Activated naive CD8-positive, alpha-beta T cell treated with anti-CD3 and anti-CD28 coated beads, Interleukin-2, amount 50 U/mL, for 24 hours (primary cell): ENCODE results near the gene SNX7.

Experiments
- ATAC-seq: fragments of 150-1000 bp; cut with Tn5 transposase; one replicate; pipeline ENCODE4 v1.10.0; 2021
- DNase-seq: peaks from one replicate; pipeline ENCODE4 v3.0.0; 2021
- H3K27ac Mint-ChIP-seq: one replicate; pipeline ENCODE4 v1.8.0; 2021; ENCODE audit warnings: mild to moderate bottlenecking, mixed read lengths
- H3K27me3 Mint-ChIP-seq: one replicate; pipeline ENCODE4 v1.8.0; 2021; ENCODE audit warnings: mixed read lengths
- H3K36me3 Mint-ChIP-seq: one replicate; pipeline ENCODE4 v1.8.0; 2021; ENCODE audit warnings: low read depth, mixed read lengths
- H3K4me1 Mint-ChIP-seq: one replicate; pipeline ENCODE4 v1.8.0; 2021; ENCODE audit warnings: mixed read lengths
- H3K4me3 Mint-ChIP-seq: one replicate; pipeline ENCODE4 v1.8.0; 2021; ENCODE audit warnings: mild to moderate bottlenecking, moderate library complexity, mixed read lengths
- H3K9me3 Mint-ChIP-seq: one replicate; pipeline ENCODE4 v1.8.0; 2021; ENCODE audit warnings: mixed read lengths

SNX7 gene

GRCh38 chr1:98675282-98675681, 13.8 kb downstream of the SNX7 start:
- Mint-ChIP-seq H3K27ac (no peak overlapping the region), H3K36me3 (no peaks in the 10 kb centered on the region), H3K4me1 (no peaks in the 10 kb centered on the region), H3K27me3 (peaks cover 3% of the 10 kb centered on the region), H3K4me3 (no peak overlapping the region), H3K9me3 (no peaks in the 10 kb centered on the region)
- DNase-seq (no peak), ATAC-seq (no peak)

GRCh38 chr1:98677288-98677687, 15.8 kb downstream of the SNX7 start:
- Mint-ChIP-seq H3K4me1 (no peaks in the 10 kb centered on the region), H3K4me3 (no peak overlapping the region), H3K9me3 (no peaks in the 10 kb centered on the region), H3K27ac (no peak overlapping the region), H3K36me3 (no peaks in the 10 kb centered on the region), H3K27me3 (peaks cover 3% of the 10 kb centered on the region)
- DNase-seq (no peak), ATAC-seq (no peak)

- no peak for DNase-seq
- Mint-ChIP-seq H3K9me3 (no peaks in the 10 kb centered on the region), H3K27me3 (no peaks in the 10 kb centered on the region), H3K4me3 (no peak overlapping the region), H3K36me3 (no peaks in the 10 kb centered on the region), H3K27ac (no peak overlapping the region), H3K4me1 (no peaks in the 10 kb centered on the region)
- no peak for ATAC-seq
Measured at GRCh38 chr1:98681812-98682211, 20.3 kb downstream of the SNX7 start.

GRCh38 chr1:98688110-98688739, 26.7 kb downstream of the SNX7 start:
- no peak overlapping the region for H3K27ac Mint-ChIP-seq
- no peak overlapping the region for H3K4me3 Mint-ChIP-seq
- DNase-seq (no peak), ATAC-seq (no peak)
- H3K36me3 Mint-ChIP-seq, result no peaks in the 10 kb centered on the region
- H3K27me3 Mint-ChIP-seq, result no peaks in the 10 kb centered on the region
- no peaks in the 10 kb centered on the region for H3K4me1 Mint-ChIP-seq
- H3K9me3 Mint-ChIP-seq, result no peaks in the 10 kb centered on the region

DNA sequence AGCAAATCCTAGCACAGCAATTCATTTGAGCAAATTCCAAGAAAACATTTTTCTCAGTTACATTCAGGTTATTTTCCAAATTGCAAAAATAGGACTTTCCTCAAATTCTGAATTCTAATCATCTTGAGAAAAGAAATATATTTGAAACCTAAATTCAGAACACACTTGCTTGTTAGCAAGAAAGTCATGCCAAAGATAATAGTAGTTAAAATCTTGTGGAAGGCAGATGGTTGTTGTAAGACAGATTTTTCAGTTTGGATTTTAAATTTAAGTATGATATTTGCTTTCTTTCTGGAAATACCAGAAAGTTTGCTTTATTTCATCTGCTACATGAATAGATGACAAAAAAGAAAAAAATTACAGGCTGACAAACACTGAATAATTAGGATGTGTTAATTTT, 29.1 kb downstream of the SNX7 start:
- Mint-ChIP-seq H3K36me3 (no peaks in the 10 kb centered on the region), H3K4me3 (no peak overlapping the region), H3K4me1 (no peaks in the 10 kb centered on the region), H3K27ac (no peak overlapping the region), H3K27me3 (no peaks in the 10 kb centered on the region), H3K9me3 (no peaks in the 10 kb centered on the region)
- ATAC-seq, result no peak
- DNase-seq, result no peak

- H3K4me3 Mint-ChIP-seq, result no peak overlapping the region
- no peak for ATAC-seq
Measured at GRCh38 chr1:98692482-98692881, 31.0 kb downstream of the SNX7 start.

DNA sequence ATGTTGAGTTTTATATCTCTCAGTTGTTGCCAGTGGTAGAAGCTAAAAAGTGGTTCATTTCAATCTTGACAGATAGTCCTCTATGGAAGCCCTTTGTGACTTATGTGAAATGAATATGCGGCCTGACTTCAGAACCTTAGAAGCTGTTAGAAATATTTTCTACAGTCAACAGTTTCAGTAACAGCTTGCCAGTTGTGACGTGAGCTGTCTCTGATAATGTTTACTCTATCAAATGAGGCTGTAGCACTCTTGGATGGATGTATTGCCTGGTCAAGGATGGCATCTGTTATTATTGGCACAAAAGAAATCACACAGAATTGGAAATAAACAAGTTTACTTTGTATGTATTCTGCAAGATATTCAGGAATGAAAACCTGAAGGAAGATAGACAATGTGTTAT, 31.9 kb downstream of the SNX7 start:
- ATAC-seq, result no peak
- Mint-ChIP-seq H3K27ac (no peak overlapping the region), H3K4me3 (no peak overlapping the region), H3K27me3 (peaks cover 2% of the 10 kb centered on the region), H3K36me3 (no peaks in the 10 kb centered on the region), H3K4me1 (no peaks in the 10 kb centered on the region), H3K9me3 (no peaks in the 10 kb centered on the region)
- no peak for DNase-seq

More at GRCh38 chr1:98692482-98692881, 31.0 kb downstream of the SNX7 start:
- H3K27me3 Mint-ChIP-seq, result no peaks in the 10 kb centered on the region
- no peaks in the 10 kb centered on the region for H3K36me3 Mint-ChIP-seq
- no peak for DNase-seq
- H3K27ac Mint-ChIP-seq, result no peak overlapping the region
- H3K4me1 Mint-ChIP-seq, result no peaks in the 10 kb centered on the region
- no peaks in the 10 kb centered on the region for H3K9me3 Mint-ChIP-seq

DNA sequence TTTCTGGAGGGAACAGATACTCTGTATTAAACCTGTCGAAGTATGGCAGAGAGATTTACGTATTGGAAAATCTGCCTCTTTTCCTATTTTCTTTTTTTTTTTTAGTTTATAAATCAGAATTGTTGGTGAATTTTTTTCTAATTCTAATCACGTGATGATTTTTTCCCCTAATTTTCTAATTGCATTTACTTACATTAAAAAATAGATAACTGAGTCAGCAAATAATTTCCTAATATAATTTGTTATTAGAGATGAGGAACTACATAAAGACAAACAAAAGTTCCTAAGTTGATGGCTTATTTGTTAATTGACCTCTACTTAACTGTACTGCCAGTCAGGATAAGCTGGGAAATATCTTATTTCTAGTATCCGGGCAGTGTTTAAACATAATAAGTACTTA, 34.6 kb downstream of the SNX7 start:
- no peaks in the 10 kb centered on the region for H3K4me1 Mint-ChIP-seq
- H3K36me3 Mint-ChIP-seq, result no peaks in the 10 kb centered on the region
- ATAC-seq (no peak), DNase-seq (no peak)
- H3K4me3 Mint-ChIP-seq, result no peak overlapping the region
- peaks cover 2% of the 10 kb centered on the region for H3K27me3 Mint-ChIP-seq
- H3K9me3 Mint-ChIP-seq, result no peaks in the 10 kb centered on the region
- no peak overlapping the region for H3K27ac Mint-ChIP-seq

GRCh38 chr1:98697781-98698180, 36.3 kb downstream of the SNX7 start:
- H3K36me3 Mint-ChIP-seq, result no peaks in the 10 kb centered on the region
- H3K4me1 Mint-ChIP-seq, result no peaks in the 10 kb centered on the region
- DNase-seq, result no peak
- H3K27ac Mint-ChIP-seq, result no peak overlapping the region
- ATAC-seq, result no peak
- peaks cover 2% of the 10 kb centered on the region for H3K27me3 Mint-ChIP-seq
- no peaks in the 10 kb centered on the region for H3K9me3 Mint-ChIP-seq
- H3K4me3 Mint-ChIP-seq, result no peak overlapping the region

DNA sequence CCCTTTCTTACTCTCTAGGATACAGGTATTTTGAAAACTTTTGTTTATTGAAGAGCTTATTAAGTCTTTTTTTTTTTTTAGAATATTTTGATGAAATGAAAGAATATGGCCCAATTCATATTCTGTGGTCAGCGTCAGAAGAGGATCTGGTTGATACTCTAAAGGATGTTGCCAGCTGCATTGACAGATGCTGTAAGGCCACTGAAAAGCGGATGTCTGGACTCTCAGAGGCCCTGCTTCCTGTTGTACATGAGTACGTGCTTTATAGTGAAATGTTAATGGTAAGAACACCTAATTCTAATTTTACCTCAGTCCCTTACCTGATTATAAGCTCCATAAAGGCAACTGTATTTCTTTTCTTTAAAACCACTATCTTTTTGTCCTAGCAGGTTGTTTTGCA, 37.1 kb downstream of the SNX7 start:
- ATAC-seq (no peak), DNase-seq (no peak)
- H3K4me1 Mint-ChIP-seq, result no peaks in the 10 kb centered on the region
- H3K27me3 Mint-ChIP-seq, result peaks cover 2% of the 10 kb centered on the region
- no peak overlapping the region for H3K4me3 Mint-ChIP-seq
- no peak overlapping the region for H3K27ac Mint-ChIP-seq
- H3K9me3 Mint-ChIP-seq, result no peaks in the 10 kb centered on the region
- H3K36me3 Mint-ChIP-seq, result no peaks in the 10 kb centered on the region

- Mint-ChIP-seq H3K36me3 (no peaks in the 10 kb centered on the region), H3K4me1 (no peaks in the 10 kb centered on the region), H3K27me3 (peaks cover 3% of the 10 kb centered on the region), H3K27ac (no peak overlapping the region), H3K9me3 (no peaks in the 10 kb centered on the region), H3K4me3 (no peak overlapping the region)
- ATAC-seq (no peak), DNase-seq (no peak)
Measured at GRCh38 chr1:98700228-98700627, 38.7 kb downstream of the SNX7 start.

DNA sequence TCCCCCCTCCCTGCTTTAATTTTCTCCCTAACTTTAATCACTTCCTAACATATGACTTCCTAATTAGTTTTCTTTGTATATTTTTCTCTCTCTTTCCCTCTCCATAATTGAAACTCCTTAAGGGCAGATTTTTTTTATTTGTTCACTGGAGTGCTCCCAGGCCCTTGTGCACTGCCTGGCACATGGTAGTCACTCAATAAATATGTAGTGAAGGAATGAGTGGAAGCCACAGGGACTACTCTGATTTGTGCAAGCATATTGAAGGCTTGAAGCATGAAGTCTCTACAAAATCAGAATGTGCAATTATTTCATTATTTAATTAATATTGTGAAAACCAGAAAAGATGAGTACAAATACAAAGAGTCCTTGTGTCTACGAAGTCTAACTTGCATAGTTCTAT, 41.5 kb downstream of the SNX7 start:
- H3K27me3 Mint-ChIP-seq, result peaks cover 1% of the 10 kb centered on the region
- H3K4me3 Mint-ChIP-seq, result no peak overlapping the region
- H3K36me3 Mint-ChIP-seq, result no peaks in the 10 kb centered on the region
- no peak for ATAC-seq
- DNase-seq, result no peak
- no peaks in the 10 kb centered on the region for H3K9me3 Mint-ChIP-seq
- no peak overlapping the region for H3K27ac Mint-ChIP-seq
- no peaks in the 10 kb centered on the region for H3K4me1 Mint-ChIP-seq

- Mint-ChIP-seq H3K27me3 (peaks cover 1% of the 10 kb centered on the region), H3K4me3 (no peak overlapping the region), H3K36me3 (no peaks in the 10 kb centered on the region), H3K9me3 (no peaks in the 10 kb centered on the region), H3K27ac (no peak overlapping the region), H3K4me1 (no peaks in the 10 kb centered on the region)
- no peak for DNase-seq
- no peak for ATAC-seq
Measured at GRCh38 chr1:98704474-98704873, 43.0 kb downstream of the SNX7 start.

GRCh38 chr1:98704971-98705370, 43.5 kb downstream of the SNX7 start:
- Mint-ChIP-seq H3K4me1 (no peaks in the 10 kb centered on the region), H3K9me3 (no peaks in the 10 kb centered on the region), H3K27me3 (peaks cover 1% of the 10 kb centered on the region), H3K36me3 (no peaks in the 10 kb centered on the region), H3K27ac (no peak overlapping the region), H3K4me3 (no peak overlapping the region)
- DNase-seq (no peak), ATAC-seq (no peak)

- no peak for ATAC-seq
- no peaks in the 10 kb centered on the region for H3K36me3 Mint-ChIP-seq
- H3K4me3 Mint-ChIP-seq, result no peak overlapping the region
- no peak for DNase-seq
- no peaks in the 10 kb centered on the region for H3K9me3 Mint-ChIP-seq
- peaks cover 3% of the 10 kb centered on the region for H3K27me3 Mint-ChIP-seq
- no peaks in the 10 kb centered on the region for H3K4me1 Mint-ChIP-seq
- H3K27ac Mint-ChIP-seq, result no peak overlapping the region
Measured at GRCh38 chr1:98705591-98705990, 44.1 kb downstream of the SNX7 start.

- DNase-seq, result no peak
- Mint-ChIP-seq H3K27ac (no peak overlapping the region), H3K9me3 (no peaks in the 10 kb centered on the region), H3K27me3 (peaks cover 3% of the 10 kb centered on the region), H3K4me3 (no peak overlapping the region), H3K4me1 (no peaks in the 10 kb centered on the region), H3K36me3 (no peaks in the 10 kb centered on the region)
- ATAC-seq, result no peak
Measured at GRCh38 chr1:98706173-98706843, 44.8 kb downstream of the SNX7 start.
